WTC11 (cell line): ENCODE data around the gene NPAS1. TPM values are rescaled to one million over a fixed set of nuclear protein-coding genes. Genes with fewer than 3 reads are reported as not detected.

Source experiments
- ATAC-seq: fragments of 200-7000 bp; cut with Tn5 transposase; 2 replicates; pipeline ENCODE4 v1.10.0; 2021; ENCODE audit warnings: mild to moderate bottlenecking, moderate library complexity
- CTCF ChIA-PET: fragments of 300-600 bp; sonication (Branson Sonifier 250); formaldehyde crosslinking; loops from one replicate; lab custom pipeline; 2021; ENCODE audit warnings: antibody characterized with exemption; lab: Charles Lee
- POLR2A ChIA-PET: fragments of 350-600 bp; sonication (Branson Sonifier 250); formaldehyde crosslinking; loops from one replicate; lab custom pipeline; 2021; ENCODE audit warnings: antibody characterized with exemption; lab: Charles Lee
- DNase-seq: peaks from one replicate; pipeline ENCODE4 v3.0.0; 2021; ENCODE audit warnings: low spot score
- H3K27ac Mint-ChIP-seq: 2 replicates; pipeline ENCODE4 v1.8.0; 2021; ENCODE audit warnings: mixed read lengths
- H3K27me3 Mint-ChIP-seq: 2 replicates; pipeline ENCODE4 v1.8.0; 2021; ENCODE audit warnings: low read depth, mild to moderate bottlenecking, moderate library complexity, mixed read lengths
- H3K36me3 Mint-ChIP-seq: 2 replicates; pipeline ENCODE4 v1.8.0; 2021; ENCODE audit warnings: mixed read lengths
- H3K4me1 Mint-ChIP-seq: 2 replicates; pipeline ENCODE4 v1.8.0; 2022; ENCODE audit warnings: mixed read lengths
- H3K4me3 Mint-ChIP-seq: 2 replicates; pipeline ENCODE4 v1.8.0; 2021; ENCODE audit warnings: mild to moderate bottlenecking, moderate library complexity, mixed read lengths
- H3K9me3 Mint-ChIP-seq: 2 replicates; pipeline ENCODE4 v1.8.0; 2021; ENCODE audit warnings: mixed read lengths
- AFF4 ChIP-seq: sonication (generic); formaldehyde crosslinking; IDR thresholded peaks from 2 replicates; pipeline ENCODE4 v1.8.1; 2023; ENCODE audit warnings: mild to moderate bottlenecking, missing genetic modification reagents, borderline replicate concordance
- ATF6 ChIP-seq: sonication (generic); formaldehyde crosslinking; IDR thresholded peaks from 2 replicates; pipeline ENCODE4 v1.8.1; 2023; ENCODE audit warnings: mild to moderate bottlenecking, missing genetic modification reagents
- CREM ChIP-seq: sonication (generic); formaldehyde crosslinking; IDR thresholded peaks from 2 replicates; pipeline ENCODE4 v1.8.1; 2022; ENCODE audit warnings: mild to moderate bottlenecking, missing genetic modification reagents, moderate library complexity
- FOXP1 ChIP-seq: sonication (generic); formaldehyde crosslinking; IDR thresholded peaks from 2 replicates; pipeline ENCODE4 v1.8.0; 2022; ENCODE audit warnings: missing genetic modification reagents, mild to moderate bottlenecking, moderate library complexity, borderline replicate concordance
- GTF2I ChIP-seq: fragments of 250-450 bp; sonication (Bioruptor Pico); conservative IDR thresholded peaks from 2 replicates; pipeline ENCODE4 v1.4.0; 2021; ENCODE audit warnings: mild to moderate bottlenecking
- HMGXB4 ChIP-seq: sonication (generic); formaldehyde crosslinking; IDR thresholded peaks from 2 replicates; pipeline ENCODE4 v1.8.1; 2023; ENCODE audit warnings: mild to moderate bottlenecking, moderate library complexity, missing genetic modification reagents
- MXD4 ChIP-seq: fragments of 250-450 bp; sonication (Bioruptor Pico); IDR thresholded peaks from 2 replicates; pipeline ENCODE4 v1.8.0; 2021; ENCODE audit warnings: mild to moderate bottlenecking, moderate library complexity, borderline replicate concordance
- NFATC4 ChIP-seq: fragments of 250-450 bp; sonication (Bioruptor Pico); IDR thresholded peaks from 2 replicates; pipeline ENCODE4 v1.9.0; 2021; ENCODE audit warnings: mild to moderate bottlenecking
- NFE2L1 ChIP-seq: sonication (generic); formaldehyde crosslinking; IDR thresholded peaks from 2 replicates; pipeline ENCODE4 v1.8.1; 2023; ENCODE audit warnings: missing genetic modification reagents
- NFYB ChIP-seq: sonication (generic); formaldehyde crosslinking; conservative IDR thresholded peaks from 2 replicates; pipeline ENCODE4 v1.8.0; 2022; ENCODE audit warnings: low read depth, missing genetic modification reagents
- SOX15 ChIP-seq: fragments of 250-450 bp; sonication (Bioruptor Pico); IDR thresholded peaks from 2 replicates; pipeline ENCODE4 v1.9.0; 2021; ENCODE audit warnings: mild to moderate bottlenecking
- SP1 ChIP-seq: sonication (generic); formaldehyde crosslinking; conservative IDR thresholded peaks from 2 replicates; pipeline ENCODE4 v1.8.1; 2022; ENCODE audit warnings: missing genetic modification reagents
- TCF7 ChIP-seq: sonication (generic); formaldehyde crosslinking; IDR thresholded peaks from 2 replicates; pipeline ENCODE4 v1.8.0; 2022; ENCODE audit warnings: mild to moderate bottlenecking, low read depth, missing genetic modification reagents, moderate library complexity
- USF1 ChIP-seq: sonication (generic); formaldehyde crosslinking; IDR thresholded peaks from 2 replicates; pipeline ENCODE4 v1.8.0; 2022; ENCODE audit warnings: mild to moderate bottlenecking, missing genetic modification reagents
- USF2 ChIP-seq: sonication (generic); formaldehyde crosslinking; IDR thresholded peaks from 2 replicates; pipeline ENCODE4 v1.8.1; 2023; ENCODE audit warnings: mild to moderate bottlenecking, missing genetic modification reagents, moderate library complexity
- ZMAT4 ChIP-seq: fragments of 250-450 bp; sonication (Bioruptor Pico); IDR thresholded peaks from 2 replicates; pipeline ENCODE4 v1.9.0; 2021; ENCODE audit warnings: mild to moderate bottlenecking
- ZNF281 ChIP-seq: sonication (generic); formaldehyde crosslinking; IDR thresholded peaks from 2 replicates; pipeline ENCODE4 v1.8.0; 2023; ENCODE audit warnings: mild to moderate bottlenecking, missing genetic modification reagents
- ZNF512 ChIP-seq: sonication (generic); formaldehyde crosslinking; IDR thresholded peaks from 2 replicates; pipeline ENCODE4 v1.8.1; 2022; ENCODE audit warnings: missing genetic modification reagents, borderline replicate concordance
- ZNF671 ChIP-seq: fragments of 250-450 bp; sonication (Bioruptor Pico); IDR thresholded peaks from 2 replicates; pipeline ENCODE4 v1.8.0; 2021; ENCODE audit warnings: mild to moderate bottlenecking
- total RNA-seq: library from RNA; stranded (reverse); gene quantifications from 3 replicates; pipeline ENCODE4 v1.2.3, GENCODE V29; 2021

NPAS1 gene
- total RNA-seq, 1 experiment from 2014 or later, result 6.8 TPM

- Mint-ChIP-seq H3K27me3 (peaks cover 9% of the 10 kb centered on the region), H3K9me3 (no peaks in the 10 kb centered on the region), H3K27ac (no peak overlapping the region; the same call in 1 of the 2 replicates), H3K4me3 (no peak overlapping the region), H3K4me1 (peaks cover 14% of the 10 kb centered on the region), H3K36me3 (no peaks in the 10 kb centered on the region)
- DNase-seq, result no peak
- TF ChIP-seq SP1 (CRISPR knock-in tag) (no peak), ZNF281 (CRISPR knock-in tag) (no peak), AFF4 (no peak), TCF7 (no peak), FOXP1 (CRISPR knock-in tag) (no peak), ZMAT4 (CRISPR knock-in tag) (no peak), ATF6 (no peak), GTF2I (CRISPR knock-in tag) (no peak), NFATC4 (CRISPR knock-in tag) (no peak), SOX15 (no peak), NFYB (CRISPR knock-in tag) (no peak), USF2 (CRISPR knock-in tag) (no peak), NFE2L1 (CRISPR knock-in tag) (no peak), ZNF671 (CRISPR knock-in tag) (no peak), USF1 (no peak), MXD4 (CRISPR knock-in tag) (no peak), HMGXB4 (CRISPR knock-in tag) (no peak), ZNF512 (no peak), CREM (CRISPR knock-in tag) (no peak)
- ChIA-PET POLR2A (no interaction called here), CTCF (no interaction called here)
- ATAC-seq, result no peak
Observed at GRCh38 chr19:47039239-47039874, 19.7 kb downstream of the NPAS1 start.
